Natural killer cell (primary cell): ENCODE data around the gene LIX1L. TPM values are rescaled to one million over a fixed set of nuclear protein-coding genes. Genes with fewer than 3 reads are reported as not detected.
"Not testable (repeated sequence)": the region's sequence is repeated elsewhere in the genome, so short reads cannot be mapped to it uniquely, and the experiment has no call there.

Experiments used
- ATAC-seq, 3 donors: fragments of 150-1000 bp in 2 of 3; fragments of 200-7000 bp in 1 of 3; cut with Tn5 transposase; 1 replicate in 1 of 3; 2 replicates in 2 of 3; pipeline ENCODE4 v1.10.0; 2021; ENCODE audit warnings: mild to moderate bottlenecking in 2 of 3, moderate library complexity in 2 of 3
- DNase-seq, 2 donors: peaks; one replicate each; pipeline versions ENCODE4 v3.0.0 to v3.0.0-alpha.2; 2013 to 2021; ENCODE audit warnings: mixed read lengths in 1 of 2
- H3K27ac ChIP-seq: one replicate; pipeline ENCODE4 v1.5.1; 2013; ENCODE audit warnings: mild to moderate bottlenecking, low read length
- H3K27me3 ChIP-seq: one replicate; pipeline ENCODE4 v1.6.1; 2013; ENCODE audit warnings: low read length; ENCODE audit not compliant: control insufficient read depth, insufficient read depth
- H3K36me3 ChIP-seq: one replicate; pipeline ENCODE4 v1.6.1; 2013; ENCODE audit warnings: low read length; ENCODE audit not compliant: control insufficient read depth, insufficient read depth
- H3K4me1 ChIP-seq: one replicate; pipeline ENCODE4 v1.6.1; 2013; ENCODE audit warnings: low read length; ENCODE audit not compliant: control insufficient read depth, insufficient read depth
- H3K4me3 ChIP-seq: one replicate; pipeline ENCODE4 v1.5.1; 2013; ENCODE audit warnings: low read length
- H3K9me3 ChIP-seq: one replicate; pipeline ENCODE4 v1.6.1; 2013; ENCODE audit warnings: low read length; ENCODE audit not compliant: control insufficient read depth, insufficient read depth
- H3K27ac Mint-ChIP-seq, 2 donors: one replicate each; pipeline ENCODE4 v1.8.0; 2022; ENCODE audit warnings: mild to moderate bottlenecking in 2 of 2, mixed read lengths in 2 of 2, moderate library complexity in 1 of 2
- H3K27me3 Mint-ChIP-seq, 2 donors: one replicate each; pipeline ENCODE4 v1.8.0; 2022; ENCODE audit warnings: low read depth in 2 of 2, mixed read lengths in 2 of 2
- H3K36me3 Mint-ChIP-seq: one replicate; pipeline ENCODE4 v1.8.0; 2022; ENCODE audit warnings: mixed read lengths
- H3K4me1 Mint-ChIP-seq, 2 donors: one replicate each; pipeline ENCODE4 v1.8.0; 2022; ENCODE audit warnings: mixed read lengths in 2 of 2
- H3K4me3 Mint-ChIP-seq: one replicate; pipeline ENCODE4 v1.8.0; 2022; ENCODE audit warnings: mild to moderate bottlenecking, moderate library complexity, mixed read lengths
- H3K9me3 Mint-ChIP-seq, 2 donors: one replicate each; pipeline ENCODE4 v1.8.0; 2022; ENCODE audit warnings: mixed read lengths in 2 of 2
- CTCF ChIP-seq: fragments of 200-600 bp; IDR thresholded peaks from one replicate; pipeline ENCODE4 v1.8.0; 2022; ENCODE audit warnings: antibody characterized with exemption
- WGBS: methylation state at CpG from one replicate; pipeline ENCODE4 v1.1.7; 2013; ENCODE audit warnings: missing lambda C conversion rate; ENCODE audit not compliant: insufficient coverage; 5-methylcytosine and 5-hydroxymethylcytosine counted together
- intact Hi-C: fragments of 100-400 bp; cut with micrococcal nuclease; formaldehyde crosslinking; loops from one replicate; pipeline ENCODE4 v1.14.2; 2022
- total RNA-seq, 4 donors: library from RNA; stranded (reverse); fragments of 120-200 nt in 1 of 4; gene quantifications; one replicate each; pipeline versions ENCODE4 v1.2.3 to v1.2.4, GENCODE V29; 2013 to 2022

LIX1L gene
- total RNA-seq, 3 donors from 2014 or later (not counting 1 experiment from before 2014, with no cell fraction given) = 33.4 to 41.3 (median 38.2) TPM

DNA sequence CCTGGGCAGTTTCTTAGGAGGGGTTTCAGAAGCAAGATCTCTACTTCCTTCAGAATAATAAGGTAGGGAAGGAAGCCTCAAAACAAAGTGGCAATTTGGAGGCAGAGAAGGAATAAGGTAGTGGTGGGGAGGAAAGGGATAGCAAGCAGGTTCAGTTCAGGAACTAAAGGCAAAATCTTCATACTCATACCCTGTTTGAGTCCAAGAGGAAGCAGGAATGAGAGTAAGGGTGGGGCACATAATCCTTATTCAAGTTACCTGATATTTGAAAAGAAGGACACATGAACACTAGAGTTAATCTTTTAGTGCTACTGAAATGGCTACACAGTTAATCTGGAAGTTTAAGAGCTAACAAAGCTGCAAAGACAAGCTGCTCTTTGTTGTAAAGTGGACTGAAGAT is 22.1 kb downstream of the LIX1L start:
- peaks cover 8% of the 10 kb centered on the region for H3K36me3 Mint-ChIP-seq
- Histone ChIP-seq H3K9me3 (no peaks in the 10 kb centered on the region), H3K4me3 (no peak overlapping the region), H3K36me3 (peaks cover 19% of the 10 kb centered on the region), H3K4me1 (peaks cover 18% of the 10 kb centered on the region), H3K27ac (no peak overlapping the region), H3K27me3 (no peaks in the 10 kb centered on the region)
- H3K27me3 Mint-ChIP-seq = no peaks in the 10 kb centered on the region
- peak overlapping the region in 1 of 2 donors; percentile 6 for H3K27ac Mint-ChIP-seq
- TF ChIP-seq CTCF = no peak
- peaks cover 26 to 29% of the 10 kb centered on the region in 2 donors for H3K4me1 Mint-ChIP-seq
- no peaks in the 10 kb centered on the region for H3K9me3 Mint-ChIP-seq
- no peak for DNase-seq
- intact Hi-C loops = no loop called here
- ATAC-seq = no peak
- no peak overlapping the region for H3K4me3 Mint-ChIP-seq

DNA sequence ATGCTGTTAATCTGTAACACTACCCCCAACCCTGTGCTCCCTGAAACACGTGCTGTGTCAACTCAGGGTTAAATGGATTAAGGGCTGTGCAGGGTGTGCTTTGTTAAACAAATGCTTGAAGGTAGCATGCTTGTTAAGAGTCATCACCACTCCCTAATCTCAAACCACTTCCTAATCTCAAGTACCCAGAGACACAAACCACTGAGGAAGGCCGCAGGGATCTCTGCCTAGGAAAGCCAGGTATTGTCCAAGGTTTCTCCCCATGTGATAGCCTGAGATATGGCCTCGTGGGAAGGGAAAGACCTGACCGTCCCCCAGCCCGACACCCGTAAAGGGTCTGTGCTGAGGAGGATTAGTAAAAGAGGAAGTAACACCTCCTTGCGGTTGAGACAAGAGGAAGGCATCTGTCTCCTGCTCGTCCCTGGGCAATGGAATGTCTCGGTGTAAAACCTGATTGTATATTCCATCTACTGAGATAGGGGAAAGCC is 25.3 kb downstream of the LIX1L start:
- H3K4me3 ChIP-seq, H3K9me3 ChIP-seq, H3K27me3 Mint-ChIP-seq, H3K27me3 ChIP-seq, H3K9me3 Mint-ChIP-seq, H3K36me3 Mint-ChIP-seq: not testable (repeated sequence)
- peak overlapping the region; percentile 57 for H3K27ac ChIP-seq
- peaks cover 30 to 36% of the 10 kb centered on the region in 2 donors for H3K4me1 Mint-ChIP-seq
- peak in 1 of 3 donors; percentile 30 for ATAC-seq
- peak overlapping the region; percentile 78 for H3K4me3 Mint-ChIP-seq
- DNase-seq = peak; percentile 30 to 69
- WGBS = 0% methylated on average over 8 of the region's 9 CpGs
- H3K4me1 ChIP-seq = peaks cover 27% of the 10 kb centered on the region
- intact Hi-C loops = loop anchor here (2.0 kb wide), 1 partner anchor 28 kb away; no protein-coding TSS in a partner anchor
- peaks cover 19% of the 10 kb centered on the region for H3K36me3 ChIP-seq
- peak overlapping the region in 1 of 2 donors; percentile 91 for H3K27ac Mint-ChIP-seq

GRCh38 chr1:145927916-145928643 is 29.7 kb downstream of the LIX1L start:
- DNase-seq (peak in 1 of 2 donors; percentile 18), ATAC-seq (no peak)
- 62% methylated on average over 18 of the region's 20 CpGs for WGBS
- Mint-ChIP-seq H3K27me3 (no peaks in the 10 kb centered on the region), H3K4me3 (peak overlapping the region; percentile 14), H3K36me3 (peaks cover 6% of the 10 kb centered on the region), H3K9me3 (no peaks in the 10 kb centered on the region), H3K4me1 (peaks cover 22 to 28% of the 10 kb centered on the region in 2 donors), H3K27ac (no peak overlapping the region)
- no peak for TF ChIP-seq CTCF
- intact Hi-C loops = loop anchor here (2.0 to 5.0 kb wide), 4 partner anchors 37 to 84 kb away; partner anchors contain the start of genes ANKRD34A, POLR3GL and TXNIP
- Histone ChIP-seq H3K4me3 (peak overlapping the region; percentile 64), H3K36me3 (peaks cover 15% of the 10 kb centered on the region), H3K27ac (peak overlapping the region; percentile 100), H3K27me3 (no peaks in the 10 kb centered on the region), H3K9me3 (no peaks in the 10 kb centered on the region), H3K4me1 (peaks cover 33% of the 10 kb centered on the region)

DNA sequence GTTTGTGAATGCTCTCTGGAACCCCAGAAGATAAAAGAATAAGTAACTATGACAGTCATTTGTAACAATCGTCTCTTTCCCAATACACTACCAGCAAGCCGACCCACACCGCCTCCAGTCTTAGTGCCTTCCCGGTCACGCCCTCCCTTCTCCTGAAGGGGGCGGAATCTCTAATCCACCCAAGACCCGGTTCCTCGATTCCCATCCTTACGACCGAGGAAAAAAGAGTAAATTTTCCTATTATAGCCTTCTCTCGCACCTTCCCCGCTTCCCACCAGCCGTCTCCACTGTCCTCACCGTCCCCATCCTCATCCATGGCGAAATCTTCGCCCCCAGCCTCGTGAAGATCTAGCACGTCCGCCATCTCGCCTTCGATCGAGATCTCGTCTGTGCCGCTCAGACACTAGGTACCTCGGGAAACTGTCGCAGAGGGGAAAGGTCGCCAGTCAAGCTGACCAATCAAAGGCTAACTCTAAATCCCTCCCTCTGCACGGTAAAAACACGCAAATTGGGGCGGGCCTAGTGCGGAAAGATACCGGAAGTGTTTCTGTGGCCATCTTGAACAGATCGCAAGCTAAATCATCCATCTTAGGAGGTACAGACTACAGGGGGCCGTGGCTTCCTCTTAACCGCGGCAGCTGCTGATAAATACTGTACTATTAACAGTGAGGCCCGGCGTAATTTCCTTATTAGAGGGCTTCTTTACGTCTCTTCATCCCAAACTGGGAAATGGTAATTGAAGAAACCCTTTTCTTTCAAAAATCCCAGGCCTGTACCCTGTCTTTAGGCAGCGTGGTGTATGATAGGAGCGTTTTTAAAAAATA is 30.5 kb downstream of the LIX1L start, which contains the start of gene RBM8A:
Gene RBM8A, minus strand, starts transcription at position 422 of the 824 bp plus-strand sequence. Its CDS starts 58 bp downstream, at position 364.
- no peaks in the 10 kb centered on the region for H3K27me3 ChIP-seq
- H3K4me1 Mint-ChIP-seq = peaks cover 14 to 20% of the 10 kb centered on the region in 2 donors
- H3K27ac Mint-ChIP-seq = no peak within 1 kb of the TSS
- peak within 1 kb of the TSS; percentile 100 for H3K27ac ChIP-seq
- H3K9me3 ChIP-seq = no peaks in the 10 kb centered on the region
- H3K4me3 ChIP-seq = peak within 1 kb of the TSS; percentile 64
- no peaks in the 10 kb centered on the region for H3K9me3 Mint-ChIP-seq
- H3K36me3 ChIP-seq = peaks cover 20% of the 10 kb centered on the region
- H3K4me3 Mint-ChIP-seq = no peak within 1 kb of the TSS
- peaks cover 25% of the 10 kb centered on the region for H3K4me1 ChIP-seq
- H3K36me3 Mint-ChIP-seq = peaks cover 6% of the 10 kb centered on the region
- under 1% methylated on average over 40 of the region's 41 CpGs for WGBS
- ATAC-seq = peak; percentile 96 to 99 (median 96)
- intact Hi-C loops = loop anchor here (2.0 to 5.0 kb wide), 4 partner anchors 38 to 85 kb away; partner anchors contain the start of genes ANKRD34A, POLR3GL and TXNIP
- peak; percentile 73 for TF ChIP-seq CTCF
- H3K27me3 Mint-ChIP-seq = no peaks in the 10 kb centered on the region
- DNase-seq = peak; percentile 87 to 99
